ENCODE results near the gene TRIP13.
A peak's percentile ranks its signal among the peaks of the same experiment; 100 is the strongest.
"Not testable (repeated sequence)": the region's sequence is repeated elsewhere in the genome, so short reads cannot be mapped to it uniquely, and the experiment has no call there.

The TRIP13 gene

DNA sequence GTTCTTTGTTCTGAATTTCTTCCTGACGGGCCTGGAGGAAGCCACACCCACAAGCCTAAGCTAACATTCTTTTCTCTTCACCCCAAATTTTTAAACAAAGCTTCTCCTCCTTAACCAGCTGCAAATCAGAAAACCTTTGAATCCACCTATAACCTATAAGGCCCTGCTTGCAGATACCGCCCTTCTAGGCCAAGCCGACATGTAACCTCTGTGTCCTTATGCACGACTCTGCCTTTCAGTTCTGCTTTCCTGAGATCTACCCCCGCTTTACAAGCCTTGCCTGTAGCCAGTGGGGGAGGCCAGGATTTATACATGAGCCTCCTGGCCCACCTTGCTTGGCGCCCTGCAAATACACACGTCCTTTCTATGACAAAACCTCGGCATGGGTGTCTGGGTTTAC, 19.4 kb upstream of the TRIP13 start:
- no peak for DNase-seq

DNA sequence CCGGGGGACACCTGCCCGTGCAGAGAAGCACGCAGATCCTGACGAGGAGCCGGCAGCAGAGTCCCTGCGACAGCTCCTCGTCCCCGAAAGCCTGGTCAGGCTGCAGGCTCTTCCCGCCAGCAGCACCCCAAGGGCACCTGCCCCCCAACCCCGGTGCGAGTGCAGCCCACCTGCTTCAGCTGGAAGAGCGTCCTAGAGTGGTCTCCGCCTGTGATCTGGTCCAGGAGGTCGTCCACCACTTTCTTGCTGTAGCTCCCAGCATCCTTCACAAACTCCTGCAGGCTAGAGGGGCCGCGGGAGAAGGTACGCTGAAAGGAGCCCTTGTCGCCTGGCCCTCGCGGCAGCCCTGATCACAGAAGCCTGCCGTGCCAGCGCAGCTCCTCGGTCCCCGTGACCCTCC, 16.8 kb upstream of the TRIP13 start:
- DNase-seq: no peak

DNA sequence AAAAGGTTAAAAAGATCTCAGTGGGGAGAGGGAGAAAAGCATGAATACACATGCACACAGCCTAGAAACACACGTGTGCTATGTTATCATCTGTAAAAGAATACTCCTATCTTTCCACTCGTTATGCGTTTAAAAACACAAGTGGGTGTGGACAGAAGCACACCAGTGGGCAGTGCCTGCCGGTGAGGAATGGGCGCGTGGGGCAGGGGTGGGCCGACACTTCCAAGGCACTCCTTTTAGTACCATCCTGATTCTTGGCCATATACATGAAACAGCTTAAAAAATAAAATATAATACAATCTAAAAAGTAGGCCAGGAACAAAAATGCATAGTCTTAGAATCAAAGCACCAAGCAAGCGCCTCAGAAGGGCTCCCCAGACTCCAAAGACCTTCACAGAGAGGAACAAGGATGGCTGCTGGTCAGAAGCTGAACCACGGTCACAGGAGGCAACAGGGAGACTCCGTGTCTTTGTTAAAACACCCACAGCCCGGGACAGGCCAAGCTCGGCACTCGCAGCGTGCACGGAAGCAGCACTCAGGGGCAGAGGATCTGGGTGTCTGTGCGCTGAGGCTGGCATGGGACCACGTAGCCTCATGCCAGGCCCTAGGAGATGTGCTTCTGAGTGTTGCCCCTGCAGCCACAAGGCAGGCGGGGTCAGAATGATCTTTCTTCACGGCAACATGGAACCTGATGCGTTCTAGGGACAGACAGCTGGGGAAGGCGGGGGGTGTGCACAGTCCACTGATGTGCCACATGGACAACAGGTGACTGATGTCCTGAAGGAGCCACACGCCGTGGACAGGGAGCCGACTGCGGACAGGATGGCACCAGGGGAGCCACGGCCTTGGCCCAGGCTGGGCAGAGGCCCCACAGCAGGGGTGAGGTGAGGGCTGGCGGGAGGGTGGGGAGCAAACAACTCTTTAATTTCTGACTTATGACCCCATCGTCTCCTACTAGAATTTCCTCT, 16.0 kb upstream of the TRIP13 start:
- DNase-seq: no peak

DNA sequence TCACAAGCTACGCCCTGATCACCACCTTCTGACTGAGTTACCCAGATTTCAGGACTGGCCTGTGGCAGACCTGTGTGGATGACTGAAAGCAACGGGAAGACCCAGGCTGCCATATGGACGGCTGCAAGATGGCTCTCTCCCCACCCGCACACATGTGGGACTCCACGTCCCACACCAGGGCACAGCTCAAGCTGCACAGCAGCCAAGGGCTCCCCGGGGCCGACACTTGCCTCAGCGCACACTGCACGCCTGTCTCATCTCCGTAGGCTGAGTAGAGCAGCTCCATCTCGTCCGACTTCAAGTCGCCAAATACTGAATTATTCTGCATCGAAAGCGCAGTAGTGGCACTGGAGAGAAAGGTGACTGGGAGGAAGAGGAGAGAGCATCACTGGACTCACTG, 14.6 kb upstream of the TRIP13 start:
- no peak for DNase-seq

DNA sequence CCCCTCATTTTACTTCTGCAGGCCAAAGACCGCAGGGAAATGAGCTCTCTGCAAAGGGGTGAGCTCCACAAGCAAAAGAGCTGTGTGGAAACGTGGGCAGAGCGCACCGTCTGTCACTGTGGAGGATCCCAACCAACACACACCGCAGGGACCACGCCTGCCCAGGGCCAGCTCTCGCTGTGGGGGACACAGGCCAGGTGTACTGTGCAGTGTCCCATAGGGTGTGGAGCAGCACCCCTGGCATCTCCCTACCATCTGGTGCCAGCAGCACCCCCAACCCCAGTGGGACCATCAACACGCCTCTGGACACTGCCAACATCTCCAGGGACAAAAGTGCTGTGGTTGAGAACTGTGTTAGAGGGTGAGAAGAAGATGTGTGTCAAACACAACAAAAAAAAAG, 14.0 kb upstream of the TRIP13 start:
- DNase-seq: not testable (repeated sequence)

DNA sequence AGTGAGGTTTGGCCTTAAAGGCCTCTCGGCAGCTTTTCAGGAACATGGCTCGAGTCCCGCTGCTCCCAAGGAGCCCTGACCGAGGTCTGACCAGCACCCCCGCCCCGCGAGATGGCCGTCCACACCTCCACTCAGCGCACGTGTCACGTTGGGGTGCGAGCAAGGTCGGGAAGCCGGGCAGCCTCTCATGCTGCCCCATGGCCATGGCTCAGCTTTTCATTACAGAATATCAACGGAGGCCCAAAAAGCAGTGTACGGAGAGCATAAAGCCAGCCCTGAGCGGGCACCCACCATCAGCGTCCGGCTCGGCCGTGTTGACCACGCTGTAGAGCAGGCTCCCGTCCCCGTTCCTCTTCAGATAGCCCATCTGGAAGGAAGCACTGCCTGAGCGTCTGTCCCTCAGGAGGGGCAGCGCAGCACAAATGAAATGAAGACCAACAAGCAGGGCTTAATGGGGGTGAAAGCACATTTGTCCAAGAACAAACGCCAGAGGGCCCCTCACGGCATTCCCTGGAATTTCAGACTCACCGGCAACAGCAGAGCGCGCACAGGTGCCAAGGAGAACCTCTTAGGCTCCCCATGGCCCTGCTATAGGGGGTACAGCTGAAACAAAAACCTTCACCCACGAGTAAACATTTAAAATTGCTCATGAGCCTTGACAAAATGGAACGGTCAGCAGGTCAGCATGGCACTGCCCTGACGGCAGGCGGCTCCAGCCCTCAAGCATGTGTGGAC, 11.7 kb upstream of the TRIP13 start:
- no peak for DNase-seq

DNA sequence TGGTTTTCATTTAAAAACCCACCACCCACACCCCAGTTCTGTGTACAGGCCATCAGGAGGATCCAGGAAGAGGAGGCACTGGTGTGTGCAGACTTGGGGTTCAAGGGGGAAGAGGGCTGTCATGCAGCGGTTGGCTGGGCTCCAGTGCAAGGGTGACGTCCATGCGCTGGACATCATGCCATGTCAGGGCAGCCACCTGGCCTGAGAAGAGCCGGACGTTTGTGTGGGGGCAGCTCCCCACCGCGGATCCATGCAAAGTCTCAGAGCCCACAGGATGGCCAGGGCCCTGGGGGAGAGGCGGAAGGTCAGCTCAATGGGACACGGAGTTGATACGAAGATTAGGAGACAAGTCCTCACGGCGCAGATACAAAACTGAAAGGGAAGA, 11.1 kb upstream of the TRIP13 start:
- DNase-seq: no peak

DNA sequence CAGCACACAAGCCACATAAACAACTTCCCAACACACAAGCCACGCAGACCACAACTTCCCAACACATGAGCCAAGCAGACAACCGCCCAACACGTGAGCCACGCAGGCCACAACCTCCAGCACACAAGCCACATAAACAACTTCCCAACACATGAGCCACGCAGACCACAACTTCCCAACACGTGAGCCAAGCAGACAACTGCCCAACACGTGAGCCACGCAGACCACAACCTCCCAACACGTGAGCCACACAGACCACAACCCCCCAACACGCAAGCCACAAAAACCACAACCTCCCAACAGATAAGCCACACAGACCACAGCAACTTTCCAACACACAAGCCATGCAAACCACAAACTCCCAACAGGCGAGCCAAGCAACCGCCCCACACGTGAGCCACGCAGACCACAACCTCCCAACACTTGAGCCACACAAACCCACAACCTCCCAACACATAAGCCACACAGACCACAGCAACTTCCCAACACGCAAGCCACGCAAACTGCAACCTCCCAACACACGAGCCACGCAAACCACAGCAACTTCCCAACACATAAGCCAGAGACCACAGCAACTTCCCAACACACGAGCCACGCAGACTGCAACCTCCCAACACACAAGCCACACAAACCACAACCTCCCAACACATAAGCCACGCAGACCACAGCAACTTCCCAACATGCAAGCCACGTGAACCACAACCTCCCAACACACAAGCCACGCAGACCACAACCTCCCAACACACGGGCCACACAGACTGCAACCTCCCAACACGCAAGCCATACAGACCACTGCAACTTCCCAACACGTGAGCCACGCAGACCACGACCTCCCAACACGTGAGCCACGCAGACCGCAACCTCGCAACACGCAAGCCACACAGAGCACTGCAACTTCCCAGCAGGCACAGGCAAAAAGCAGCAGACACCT, 10.2 kb upstream of the TRIP13 start:
- DNase-seq: no peak

DNA sequence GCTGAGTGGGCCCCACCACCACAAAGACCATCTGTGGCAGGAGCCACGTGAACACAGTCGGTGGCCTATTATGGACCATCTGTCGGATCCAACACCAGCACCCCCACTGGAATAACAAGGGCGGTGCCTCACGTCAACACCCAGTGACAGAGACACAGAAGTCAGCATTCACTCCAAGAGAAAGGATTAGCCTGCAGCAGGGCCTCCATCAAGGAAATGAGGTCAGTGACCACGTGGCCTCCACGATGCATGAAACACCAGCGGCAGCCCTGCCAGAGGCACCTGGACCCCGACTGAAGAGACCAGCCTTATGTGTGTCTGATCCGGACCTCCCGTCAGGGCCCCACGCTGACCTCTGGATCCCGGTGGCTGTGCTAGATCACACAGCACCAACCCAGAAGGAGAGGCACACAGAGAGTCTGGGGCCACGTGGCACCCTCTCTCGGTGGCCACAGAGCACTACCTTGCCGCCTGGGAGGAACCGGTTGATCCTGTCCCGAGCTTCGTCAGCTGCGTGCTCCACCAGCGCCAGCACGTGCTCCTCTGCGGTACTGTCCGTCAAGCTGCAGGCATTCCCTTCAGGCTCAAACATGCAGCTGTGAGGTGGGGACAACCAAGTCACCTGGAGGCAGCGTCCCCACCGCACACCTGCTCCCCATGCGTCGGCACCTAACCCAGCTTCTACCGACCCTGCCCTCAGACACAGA, 9.1 kb upstream of the TRIP13 start:
- DNase-seq: no peak

DNA sequence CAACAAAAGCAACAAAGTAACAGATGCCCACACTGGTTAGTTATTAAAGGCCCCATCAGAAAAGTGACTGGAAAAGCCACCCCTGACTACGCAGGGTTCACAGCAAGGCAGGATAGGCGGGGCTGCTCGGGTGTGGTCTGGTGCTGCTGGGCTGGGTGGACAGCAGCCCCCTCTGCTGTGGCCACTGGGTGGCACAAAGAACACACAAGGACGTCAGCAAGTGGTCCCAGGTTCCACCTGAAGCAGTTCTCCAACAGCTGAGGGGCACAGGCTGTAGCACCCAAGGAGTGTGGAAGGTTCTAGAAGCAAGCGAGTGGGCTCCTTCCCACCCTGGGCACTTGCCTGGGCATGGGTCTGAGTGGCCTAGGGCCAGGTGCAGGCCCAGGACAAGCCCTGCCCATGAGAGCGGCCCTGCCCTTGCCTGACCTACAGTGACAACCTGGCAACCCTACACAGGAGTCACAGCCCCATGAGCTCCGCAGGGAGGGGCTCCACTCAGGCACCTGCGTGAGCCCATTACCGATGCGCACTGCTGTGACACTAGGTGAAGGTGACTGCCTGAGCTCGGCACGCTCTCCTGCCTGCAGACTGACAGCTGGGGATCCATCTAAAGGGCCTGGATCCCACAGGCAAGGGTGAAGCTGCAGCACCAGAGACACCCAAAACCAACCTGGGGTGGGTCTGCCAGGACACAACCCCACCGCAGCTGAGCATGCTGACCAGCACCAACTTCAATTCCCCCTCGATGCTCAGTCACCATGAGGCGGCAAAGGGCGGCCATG, 8.1 kb upstream of the TRIP13 start:
- no peak for DNase-seq

DNA sequence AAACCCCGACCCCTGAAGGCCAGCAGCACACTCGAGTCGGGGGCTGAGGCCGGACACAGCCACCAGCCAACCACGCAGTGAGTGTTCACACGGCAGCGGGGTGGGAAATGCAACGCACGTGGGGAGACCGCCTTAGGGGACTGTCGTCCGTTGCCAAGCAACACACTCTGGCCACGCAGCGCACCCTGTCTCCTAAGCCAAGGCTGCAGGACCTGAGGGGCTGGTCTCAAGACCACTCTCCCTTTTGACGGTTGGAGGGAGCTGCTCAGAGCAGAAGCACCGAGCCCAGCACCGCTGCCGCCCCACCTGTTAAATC, 7.6 kb upstream of the TRIP13 start:
- no peak for DNase-seq

DNA sequence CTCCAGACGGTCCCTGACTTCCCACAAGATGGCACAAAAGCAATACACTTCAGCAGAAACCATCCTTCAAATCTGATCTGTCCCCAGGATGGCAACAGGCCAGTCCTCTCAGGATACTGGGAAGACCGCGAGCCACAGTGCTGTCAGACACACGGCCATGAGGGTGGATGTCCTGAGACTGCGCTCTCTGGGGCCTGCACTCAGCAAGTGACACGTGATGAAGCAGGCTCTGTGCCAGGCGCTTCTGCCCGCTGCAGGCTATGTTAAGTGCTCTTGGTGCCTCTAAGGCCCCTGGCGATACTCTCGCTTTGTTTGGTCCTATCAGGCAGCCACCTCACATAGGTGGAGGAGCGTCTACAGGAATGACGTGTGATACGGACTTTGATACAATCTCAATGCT, 7.2 kb upstream of the TRIP13 start:
- DNase-seq: no peak

DNA sequence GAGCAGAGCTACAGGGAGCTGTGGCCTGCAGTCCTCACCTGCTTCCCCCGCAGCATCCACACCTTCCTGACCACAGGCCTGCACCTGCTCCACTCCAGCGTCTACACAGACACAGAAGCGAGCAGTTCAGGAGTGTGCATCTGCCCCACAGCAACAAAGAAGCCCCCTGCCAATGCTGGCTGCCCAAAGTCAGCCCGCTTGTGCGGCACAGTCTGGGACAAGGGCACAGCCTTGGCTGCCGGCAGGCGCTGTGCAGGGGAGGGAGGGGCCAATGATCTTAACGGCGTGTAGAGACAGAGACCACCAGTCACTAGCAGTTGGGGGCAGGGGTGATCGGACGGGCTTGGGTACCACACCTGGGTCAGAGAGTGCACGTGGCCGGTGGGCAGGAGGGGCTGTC, 6.6 kb upstream of the TRIP13 start:
- no peak for DNase-seq

DNA sequence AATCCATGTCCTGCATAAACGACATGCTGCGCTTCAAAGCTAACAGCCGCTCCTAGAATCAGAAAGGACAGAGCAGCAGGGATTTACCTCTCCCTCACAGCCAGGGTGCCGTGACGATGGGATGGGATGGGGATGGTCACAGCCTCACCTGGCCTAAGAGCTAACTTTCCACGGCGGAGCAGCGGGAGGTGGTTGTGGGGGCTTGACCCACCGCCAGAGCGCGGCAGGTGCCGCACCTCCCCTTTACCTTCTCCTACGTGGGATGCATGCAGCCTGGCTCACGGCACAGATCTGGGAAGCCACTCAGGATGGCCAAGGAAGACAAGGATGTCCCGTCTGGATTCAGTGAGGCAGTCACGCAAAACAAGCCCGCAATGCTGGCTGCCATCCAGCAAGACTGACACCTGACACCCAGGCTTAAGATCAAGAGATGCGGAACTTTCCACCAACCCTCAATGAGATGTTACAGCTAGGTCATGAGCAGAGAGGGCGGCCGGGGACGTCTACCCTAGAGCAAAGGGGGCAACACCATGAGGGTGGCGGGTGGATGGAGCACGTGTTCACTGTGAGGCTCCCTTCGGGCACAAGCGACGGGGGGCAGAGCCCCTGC, 5.9 kb upstream of the TRIP13 start:
- no peak for DNase-seq

DNA sequence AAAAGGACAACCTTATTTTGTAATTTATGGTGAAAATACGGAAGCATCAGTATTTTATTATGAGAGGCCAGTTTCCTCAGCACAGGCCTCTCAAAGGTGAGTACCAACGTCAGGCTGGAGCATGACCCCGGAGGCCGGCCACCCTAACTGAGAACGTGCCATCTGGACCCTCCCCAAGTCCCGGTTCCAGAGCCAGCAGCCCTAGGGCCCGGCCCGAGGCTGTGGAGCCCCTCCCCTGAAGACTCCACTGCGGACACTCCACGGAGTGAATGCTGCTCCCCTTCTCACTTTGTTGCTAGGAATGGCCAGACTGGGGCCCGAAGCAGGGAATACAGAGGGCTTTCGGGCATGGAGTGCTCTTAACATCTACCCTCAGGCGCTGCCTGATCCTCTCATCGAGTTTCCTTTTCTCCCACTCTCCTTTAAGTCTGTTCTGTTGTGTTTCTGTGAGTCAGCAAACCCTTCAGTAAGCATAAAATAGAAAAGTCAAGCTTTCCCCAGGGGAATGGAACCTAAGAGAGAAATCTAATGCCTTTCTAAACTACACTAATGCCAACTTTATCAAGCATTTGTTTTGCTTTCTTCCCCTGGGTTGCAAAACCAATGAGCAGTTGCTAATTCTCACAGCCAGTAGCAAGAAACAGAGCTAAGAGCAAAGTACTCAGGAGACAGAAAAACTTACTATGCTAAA, 4.6 kb upstream of the TRIP13 start:
- no peak for DNase-seq

DNA sequence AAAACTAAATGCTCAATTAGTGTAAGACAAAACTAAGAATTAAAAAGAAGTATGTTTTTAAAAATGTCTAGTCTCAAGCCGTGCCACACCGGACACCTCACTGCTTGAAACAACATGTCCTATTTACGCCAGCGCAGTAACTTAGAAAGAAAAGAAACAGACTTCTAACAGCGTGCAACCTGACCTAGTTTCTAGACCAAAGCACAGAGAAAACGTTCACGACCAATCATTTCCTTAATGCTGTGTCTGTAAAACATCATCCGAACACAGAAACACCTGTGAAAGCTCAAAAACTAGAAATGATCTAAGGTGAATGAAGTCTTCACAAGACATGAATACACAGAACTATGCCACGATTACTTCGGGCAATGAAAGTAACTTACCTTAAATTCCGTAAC, 4.0 kb upstream of the TRIP13 start:
- no peak for DNase-seq

DNA sequence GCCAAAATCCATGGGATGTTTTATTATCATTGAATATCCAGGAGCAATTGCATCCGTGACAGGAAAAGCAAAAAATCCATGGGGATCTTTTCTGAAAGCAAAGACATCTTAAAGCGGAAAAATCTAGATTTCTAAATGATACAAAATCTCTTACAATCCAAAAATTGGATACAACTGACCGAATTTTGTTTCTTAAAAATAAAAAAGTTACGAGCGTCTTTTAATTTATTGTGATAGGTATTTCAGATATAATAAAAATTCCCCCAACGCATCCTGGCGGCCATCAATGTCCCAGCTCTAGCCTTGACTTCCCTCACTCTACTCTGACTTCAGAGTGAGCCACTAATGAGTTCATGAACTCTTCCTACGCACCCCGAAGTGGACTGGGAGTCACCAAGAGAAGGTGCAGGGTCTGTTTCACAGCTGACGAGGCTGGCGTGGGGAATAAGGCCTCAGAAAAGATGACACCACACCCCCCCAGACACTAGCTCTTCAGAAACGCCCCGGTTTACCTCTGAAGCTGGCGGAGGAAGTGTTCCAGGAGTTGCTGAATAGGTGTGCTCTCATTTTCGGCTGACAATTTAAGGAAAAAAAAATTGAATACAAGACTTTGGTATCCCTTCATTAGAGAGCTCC, 3.5 kb upstream of the TRIP13 start:
- DNase-seq: no peak

DNA sequence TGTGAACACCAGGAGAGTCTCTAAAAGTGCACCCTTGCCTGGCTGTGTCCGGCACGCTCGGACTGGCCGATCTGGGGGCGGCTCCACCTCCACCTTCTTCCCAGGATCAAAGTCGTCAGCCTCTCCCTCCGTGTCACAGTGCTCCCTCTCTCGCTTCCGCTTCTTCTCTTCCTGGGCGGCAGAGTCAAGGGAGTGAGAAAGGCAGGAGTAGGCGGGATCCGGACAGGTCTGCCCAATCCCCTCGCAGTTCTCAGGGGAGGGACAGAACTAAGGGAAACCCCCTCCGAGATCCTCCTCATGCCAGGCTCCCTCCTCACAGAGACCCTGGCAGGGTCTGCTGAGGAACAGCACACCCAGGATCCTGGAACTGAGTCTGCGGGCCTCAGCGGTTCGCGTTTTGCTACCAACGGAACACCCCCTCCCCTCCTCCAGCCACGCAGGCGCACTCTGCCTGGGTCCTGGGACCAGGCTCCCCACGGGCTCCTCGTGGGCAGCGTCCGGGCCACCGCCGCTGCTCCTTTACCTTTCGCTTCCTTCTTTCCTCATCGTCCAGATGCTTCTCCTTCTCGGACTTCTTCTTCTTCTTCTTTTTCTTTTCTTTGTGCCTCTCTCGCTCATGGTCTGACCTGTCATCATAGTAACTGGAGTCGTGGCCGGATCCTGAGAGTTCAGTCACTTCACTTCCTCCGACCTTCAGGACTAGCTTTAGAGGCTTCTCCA, 1.4 kb upstream of the TRIP13 start:
- no peak for DNase-seq

DNA sequence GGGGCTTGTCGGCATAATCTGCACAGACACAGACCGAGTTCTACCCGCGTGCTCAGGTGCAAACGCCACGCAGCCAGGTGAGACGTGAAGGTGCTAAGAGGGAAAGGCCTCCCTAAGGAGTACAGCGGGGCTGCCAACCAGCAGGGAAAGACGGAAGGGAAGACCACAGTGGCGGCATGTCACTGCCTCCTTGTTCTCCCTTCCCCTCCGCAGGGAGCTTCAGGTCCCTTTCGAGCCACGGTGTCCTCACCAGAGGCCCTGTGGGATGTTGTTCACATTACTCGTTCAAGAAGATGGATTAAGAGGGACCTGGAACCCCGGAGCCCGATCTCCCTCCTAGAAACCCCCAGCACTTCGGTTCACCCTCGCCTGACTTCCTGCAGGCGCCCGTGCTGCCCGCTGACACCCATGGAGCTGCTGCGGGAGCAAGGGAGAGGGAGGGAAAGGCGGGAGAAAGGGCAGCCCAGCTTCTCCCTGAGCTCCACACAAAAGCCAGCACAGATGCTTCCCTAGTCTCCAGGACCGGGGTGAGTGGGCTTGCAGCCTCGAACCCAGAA, 769 bp upstream of the TRIP13 start:
- peak; percentile 10 for DNase-seq

Measured in CD4-positive, alpha-beta T cell treated with Interleukin-6 for 4 hours (primary cell).